Measurements from ENCODE around the gene CDK19.

Gene CDK19

GRCh38 chr6:110815411-110816409 lies at the start of gene CDK19:
Gene CDK19 (minus strand): TSS chr6:110815469. CDS start chr6:110815136, 333 bp downstream.
- DNase-seq (ENCODE audit: insufficient read length, low spot score) (peak; percentile 76), FAIRE-seq (peak; percentile 64)
- TF ChIP-seq CTCF (IDR thresholded peaks at IDR 0.05; ENCODE audit: insufficient read depth, missing control alignments) = no peak

- DNase-seq (ENCODE audit: insufficient read length, low spot score) (no peak), FAIRE-seq (no peak)
- no peak for TF ChIP-seq CTCF (IDR thresholded peaks at IDR 0.05; ENCODE audit: insufficient read depth, missing control alignments)
Observed at GRCh38 chr6:110864824-110865223, 49.6 kb upstream of the CDK19 start.

- no peak for DNase-seq (ENCODE audit: insufficient read length, low spot score)
- TF ChIP-seq CTCF (IDR thresholded peaks at IDR 0.05; ENCODE audit: insufficient read depth, missing control alignments) = no peak
Observed at GRCh38 chr6:110859335-110859792, 44.1 kb upstream of the CDK19 start.

GRCh38 chr6:110858562-110859214 lies 43.4 kb upstream of the CDK19 start:
- FAIRE-seq = no peak
- TF ChIP-seq CTCF (IDR thresholded peaks at IDR 0.05; ENCODE audit: insufficient read depth, missing control alignments) = no peak
- no peak for DNase-seq (ENCODE audit: insufficient read length, low spot score)

More at GRCh38 chr6:110859335-110859792, 44.1 kb upstream of the CDK19 start:
- FAIRE-seq = no peak

GRCh38 chr6:110858016-110858415 lies 42.7 kb upstream of the CDK19 start:
- FAIRE-seq = no peak
- DNase-seq (ENCODE audit: insufficient read length, low spot score) = no peak
- no peak for TF ChIP-seq CTCF (IDR thresholded peaks at IDR 0.05; ENCODE audit: insufficient read depth, missing control alignments)

GRCh38 chr6:110856296-110856695 lies 41.0 kb upstream of the CDK19 start:
- no peak for TF ChIP-seq CTCF (IDR thresholded peaks at IDR 0.05; ENCODE audit: insufficient read depth, missing control alignments)
- DNase-seq (ENCODE audit: insufficient read length, low spot score) (no peak), FAIRE-seq (no peak)
